Keratinocyte (primary cell): ENCODE measurements around the gene AGBL2. TPM values are rescaled to one million over a fixed set of nuclear protein-coding genes. Genes with fewer than 3 reads are reported as not detected.

ENCODE experiments used
- DNase-seq: peaks from one replicate; pipeline ENCODE4 v3.0.0-alpha.2; 2011; ENCODE audit warnings: low read depth, missing footprints, low spot score
- FAIRE-seq: peaks from 2 replicates; lab custom pipeline; 2011; peaks lifted over from hg19 to GRCh38; lab: Jason Lieb, UNC
- H2AFZ ChIP-seq: 2 replicates; pipeline ENCODE4 v1.6.0; 2012; ENCODE audit warnings: low read length, control low read depth, inconsistent platforms; ENCODE audit not compliant: control insufficient read depth
- H3K27ac ChIP-seq: 2 replicates; pipeline ENCODE4 v1.5.1; 2011; ENCODE audit warnings: low read length; ENCODE audit not compliant: control insufficient read depth, insufficient read depth
- H3K27me3 ChIP-seq: 3 replicates; pipeline ENCODE4 v1.6.0; 2011; ENCODE audit warnings: low read length; ENCODE audit not compliant: control insufficient read depth, insufficient read depth; ENCODE audit errors: extremely low read depth
- H3K36me3 ChIP-seq, 2 experiments: 2 replicates in 1 of 2; 3 replicates in 1 of 2; pipeline ENCODE4 v1.5.1; 2011; ENCODE audit warnings: low read length in 2 of 2, mild to moderate bottlenecking in 1 of 2; ENCODE audit not compliant: control insufficient read depth in 2 of 2, insufficient read depth in 2 of 2; ENCODE audit errors: extremely low read depth in 1 of 2
- H3K4me1 ChIP-seq: 3 replicates; pipeline ENCODE4 v1.5.1; 2011; ENCODE audit warnings: low read length; ENCODE audit not compliant: control insufficient read depth, insufficient read depth; ENCODE audit errors: extremely low read depth
- H3K4me2 ChIP-seq: 3 replicates; pipeline ENCODE4 v1.6.0; 2011; ENCODE audit warnings: low read depth, low read length; ENCODE audit not compliant: control insufficient read depth, insufficient read depth; ENCODE audit errors: extremely low read depth
- H3K4me3 ChIP-seq, 3 experiments: fragments of 200-600 bp in 1 of 3; sonication (generic) in 1 of 3; 2 replicates in 2 of 3; 3 replicates in 1 of 3; pipeline ENCODE4 v1.5.1; 2011 to 2016; ENCODE audit warnings: low read length in 3 of 3, mild to moderate bottlenecking in 3 of 3, control low read depth in 2 of 3, inconsistent platforms in 1 of 3, low read depth in 1 of 3, mixed read lengths in 1 of 3, mixed run types in 1 of 3, moderate library complexity in 1 of 3; ENCODE audit not compliant: control insufficient read depth in 2 of 3, insufficient read depth in 2 of 3; ENCODE audit errors: extremely low read depth in 1 of 3
- H3K79me2 ChIP-seq: 2 replicates; pipeline ENCODE4 v1.6.0; 2012; ENCODE audit warnings: low read length; ENCODE audit not compliant: control insufficient read depth, insufficient read depth
- H3K9ac ChIP-seq: 3 replicates; pipeline ENCODE4 v1.6.0; 2011; ENCODE audit warnings: low read length; ENCODE audit not compliant: control insufficient read depth, insufficient read depth; ENCODE audit errors: extremely low read depth
- H3K9me1 ChIP-seq: 3 replicates; pipeline ENCODE4 v1.6.0; 2011; ENCODE audit warnings: low read length; ENCODE audit not compliant: control insufficient read depth, insufficient read depth; ENCODE audit errors: extremely low read depth
- H3K9me3 ChIP-seq: 2 replicates; pipeline ENCODE4 v1.5.1; 2012; ENCODE audit warnings: low read depth, low read length; ENCODE audit not compliant: control insufficient read depth
- H4K20me1 ChIP-seq: 3 replicates; pipeline ENCODE4 v1.6.0; 2011; ENCODE audit warnings: low read length; ENCODE audit not compliant: control insufficient read depth, insufficient read depth; ENCODE audit errors: extremely low read depth
- EZH2 ChIP-seq: IDR thresholded peaks from one replicate; pipeline ENCODE4 v1.6.1; 2012; ENCODE audit warnings: inconsistent platforms, mild to moderate bottlenecking, low read length, moderate library complexity
- dilution Hi-C: fragments of 300-500 bp; cut with MboI; formaldehyde crosslinking; loops from one replicate; pipeline ENCODE4 v1.7.0; 2020; ENCODE audit warnings: low sequenced_read_pairs; ENCODE audit not compliant: extremely low pct_ligation_motif_present
- polyA plus RNA-seq, 5 experiments: library from polyadenylated mRNA; depleted of rRNA in 3 of 5; stranded (reverse) in 3 of 5; stranded (forward) in 1 of 5; unstranded in 1 of 5; fragments of >200 nt; gene quantifications; 1 replicate in 1 of 5; 2 replicates in 3 of 5; 3 replicates in 1 of 5; pipeline versions ENCODE4 v1.2.1 to v1.2.3, GENCODE V29; 2011 to 2012; ENCODE audit warnings: missing spikeins in 2 of 5, low read depth in 1 of 5, low replicate concordance in 1 of 5
- TF ChIP-seq, protein P1 (sequence below), 3 experiments: IDR thresholded peaks in 1 of 3; conservative IDR thresholded peaks in 1 of 3; optimal IDR thresholded peaks in 1 of 3; 2 replicates in 2 of 3; 3 replicates in 1 of 3; pipeline versions ENCODE3 to v1.5.1; 2011; ENCODE audit warnings: low read length in 3 of 3, mild to moderate bottlenecking in 3 of 3, moderate library complexity in 2 of 3, control low read depth in 1 of 3, inconsistent platforms in 1 of 3; ENCODE audit not compliant: insufficient read depth in 2 of 3; ENCODE audit errors: extremely low read depth in 1 of 3

Gene AGBL2
- polyA plus RNA-seq, 1 donor (not counting 4 experiments of a cell fraction or from before 2014, with no cell fraction given) = 1.3 TPM

DNA sequence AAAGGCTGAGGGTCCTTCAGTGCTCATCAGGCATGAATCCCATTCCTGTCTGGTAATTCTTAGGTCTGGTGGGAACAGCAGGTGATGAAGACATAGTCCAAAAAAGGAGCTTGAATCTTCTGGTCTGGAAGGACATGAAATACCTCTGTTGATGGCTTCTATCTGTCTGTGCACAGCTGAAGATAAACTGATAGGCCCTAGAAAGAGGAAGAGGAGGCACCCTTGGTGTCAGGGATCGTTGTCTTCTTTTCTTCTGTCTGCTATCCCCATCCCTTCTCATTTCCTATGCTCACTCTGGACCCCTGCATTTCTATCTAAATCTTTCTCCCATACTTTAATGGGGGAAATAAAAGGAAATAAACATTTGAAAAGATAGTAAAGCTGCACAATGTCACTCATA, 9.4 kb downstream of the AGBL2 start:
- Histone ChIP-seq H3K79me2 (no peaks in the 10 kb centered on the region), H2AFZ (no peak overlapping the region), H3K9me1 (no peaks in the 10 kb centered on the region), H3K4me2 (no peak overlapping the region), H3K36me3 (no peaks in the 10 kb centered on the region), H3K4me1 (no peaks in the 10 kb centered on the region), H3K4me3 (no peak overlapping the region), H3K9me3 (no peaks in the 10 kb centered on the region), H4K20me1 (no peaks in the 10 kb centered on the region), H3K27me3 (no peaks in the 10 kb centered on the region), H3K27ac (no peak overlapping the region), H3K9ac (no peak overlapping the region)
- dilution Hi-C loops = no loop called here
- DNase-seq = no peak
- FAIRE-seq = no peak
- TF ChIP-seq EZH2 = no peak
- TF ChIP-seq, protein P1, sequence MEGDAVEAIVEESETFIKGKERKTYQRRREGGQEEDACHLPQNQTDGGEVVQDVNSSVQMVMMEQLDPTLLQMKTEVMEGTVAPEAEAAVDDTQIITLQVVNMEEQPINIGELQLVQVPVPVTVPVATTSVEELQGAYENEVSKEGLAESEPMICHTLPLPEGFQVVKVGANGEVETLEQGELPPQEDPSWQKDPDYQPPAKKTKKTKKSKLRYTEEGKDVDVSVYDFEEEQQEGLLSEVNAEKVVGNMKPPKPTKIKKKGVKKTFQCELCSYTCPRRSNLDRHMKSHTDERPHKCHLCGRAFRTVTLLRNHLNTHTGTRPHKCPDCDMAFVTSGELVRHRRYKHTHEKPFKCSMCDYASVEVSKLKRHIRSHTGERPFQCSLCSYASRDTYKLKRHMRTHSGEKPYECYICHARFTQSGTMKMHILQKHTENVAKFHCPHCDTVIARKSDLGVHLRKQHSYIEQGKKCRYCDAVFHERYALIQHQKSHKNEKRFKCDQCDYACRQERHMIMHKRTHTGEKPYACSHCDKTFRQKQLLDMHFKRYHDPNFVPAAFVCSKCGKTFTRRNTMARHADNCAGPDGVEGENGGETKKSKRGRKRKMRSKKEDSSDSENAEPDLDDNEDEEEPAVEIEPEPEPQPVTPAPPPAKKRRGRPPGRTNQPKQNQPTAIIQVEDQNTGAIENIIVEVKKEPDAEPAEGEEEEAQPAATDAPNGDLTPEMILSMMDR (optimal IDR thresholded peaks at IDR 0.05 in 1 of 3, IDR thresholded peaks at IDR 0.05 in 1 of 3, conservative IDR thresholded peaks at IDR 0.05 in 1 of 3; ENCODE audit: extremely low read depth in 1 of 3, insufficient read depth in 2 of 3, low read length in 3 of 3) = no peak

DNA sequence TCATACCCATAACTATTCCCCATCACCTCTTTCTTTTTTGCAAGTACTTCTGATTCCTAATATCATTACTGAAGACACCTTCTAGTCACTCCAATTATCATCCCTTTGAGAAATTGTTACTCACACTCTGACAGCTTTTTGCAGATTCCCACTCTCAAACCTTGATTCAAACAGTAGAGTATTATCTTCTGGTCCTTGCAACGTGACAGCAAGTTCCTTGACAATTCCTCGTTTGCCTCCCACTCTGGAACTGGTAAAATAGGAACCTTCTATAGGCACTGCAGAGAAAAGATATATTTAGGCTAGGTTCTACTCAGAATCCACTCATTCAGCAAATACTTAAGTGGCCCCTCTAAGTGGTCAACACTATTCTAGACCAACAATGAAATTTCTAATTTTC, 23.2 kb downstream of the AGBL2 start:
- Histone ChIP-seq H3K79me2 (no peaks in the 10 kb centered on the region), H3K4me3 (no peak overlapping the region), H3K9me3 (no peaks in the 10 kb centered on the region), H3K4me1 (no peaks in the 10 kb centered on the region), H4K20me1 (no peaks in the 10 kb centered on the region), H3K27ac (no peak overlapping the region), H2AFZ (no peak overlapping the region), H3K9ac (no peak overlapping the region), H3K27me3 (no peaks in the 10 kb centered on the region), H3K9me1 (no peaks in the 10 kb centered on the region), H3K4me2 (no peak overlapping the region), H3K36me3 (no peaks in the 10 kb centered on the region)
- dilution Hi-C loops = no loop called here
- FAIRE-seq (no peak), DNase-seq (no peak)
- TF ChIP-seq, protein P1 (optimal IDR thresholded peaks at IDR 0.05 in 1 of 3, IDR thresholded peaks at IDR 0.05 in 1 of 3, conservative IDR thresholded peaks at IDR 0.05 in 1 of 3; ENCODE audit: extremely low read depth in 1 of 3, insufficient read depth in 2 of 3, low read length in 3 of 3) = no peak
- TF ChIP-seq EZH2 = no peak
